CD4-positive, alpha-beta T cell treated with Interleukin-2 at 100 ng/mL for 4 hours (primary cell): ENCODE data around the gene SLC22A5.

ENCODE experiments used
- DNase-seq: peaks from one replicate; pipeline ENCODE4 v3.0.0-alpha.2; 2020; ENCODE audit warnings: low spot score

Gene SLC22A5

GRCh38 chr5:132369474-132370180, at the start of gene SLC22A5:
TSS of gene SLC22A5 (plus strand) at chr5:132369710. CDS start at chr5:132369973, 263 bp downstream.
- DNase-seq, result peak; percentile 61

- no peak for DNase-seq
These were observed 49.5 kb upstream of the SLC22A5 start for GRCh38 chr5:132319975-132320374.

GRCh38 chr5:132321109-132321721, 48.3 kb upstream of the SLC22A5 start:
- DNase-seq, result no peak

GRCh38 chr5:132322266-132322665, 47.2 kb upstream of the SLC22A5 start:
- DNase-seq, result no peak

GRCh38 chr5:132323202-132323601, 46.3 kb upstream of the SLC22A5 start:
- DNase-seq, result no peak

- DNase-seq, result no peak
These were observed 43.8 kb upstream of the SLC22A5 start for GRCh38 chr5:132325691-132326090.

- DNase-seq, result no peak
These were observed 42.1 kb upstream of the SLC22A5 start for GRCh38 chr5:132327252-132327955.

GRCh38 chr5:132334812-132335211, 34.7 kb upstream of the SLC22A5 start:
- peak; percentile 1 for DNase-seq

GRCh38 chr5:132335402-132335801, 34.1 kb upstream of the SLC22A5 start:
- DNase-seq, result no peak

- no peak for DNase-seq
These were observed 30.0 kb upstream of the SLC22A5 start for GRCh38 chr5:132339502-132339901.

GRCh38 chr5:132342291-132343180, 27.0 kb upstream of the SLC22A5 start:
- DNase-seq, result no peak

- no peak for DNase-seq
These were observed 24.6 kb upstream of the SLC22A5 start for GRCh38 chr5:132344775-132345514.

GRCh38 chr5:132353486-132353995, 16.0 kb upstream of the SLC22A5 start:
- no peak for DNase-seq

GRCh38 chr5:132354381-132355139, 14.9 kb upstream of the SLC22A5 start:
- DNase-seq, result no peak

GRCh38 chr5:132355140-132355765, 14.3 kb upstream of the SLC22A5 start:
- no peak for DNase-seq

GRCh38 chr5:132358775-132359174, 10.7 kb upstream of the SLC22A5 start:
- DNase-seq, result no peak

- no peak for DNase-seq
These were observed 7.4 kb upstream of the SLC22A5 start for GRCh38 chr5:132362086-132362485.

GRCh38 chr5:132363431-132364112, 5.9 kb upstream of the SLC22A5 start:
- no peak for DNase-seq

- DNase-seq, result no peak
These were observed 5.2 kb upstream of the SLC22A5 start for GRCh38 chr5:132364319-132364718.
